HepG2 (cell line): ENCODE results near the gene GNAI2. TPM values are rescaled to one million over a fixed set of nuclear protein-coding genes. Genes with fewer than 3 reads are reported as not detected.

Experiments used
- ATAC-seq: fragments of 200-7000 bp; cut with Tn5 transposase; 3 replicates; pipeline ENCODE4 v1.9.1; 2020; ENCODE audit warnings: mild to moderate bottlenecking, moderate library complexity
- BruUV-seq: library from RNA; stranded (reverse); fragments of 400-500 nt; replicated peaks from 2 replicates; lab custom pipeline; 2021; lab: Mats Ljungman, UMichigan
- CTCF ChIA-PET: fragments of 300-600 bp; formaldehyde crosslinking; extraction: SDS; loops from one replicate; lab custom pipeline; 2021; ENCODE audit warnings: low total read pairs, inconsistent platforms, low intra/inter-chr PET ratio; lab: Yijun Ruan, JAX
- POLR2A ChIA-PET: fragments of 350-600 bp; sonication (Branson Sonifier 250); formaldehyde crosslinking; loops from one replicate; lab custom pipeline; 2020; ENCODE audit warnings: antibody characterized with exemption, inconsistent platforms; lab: Yijun Ruan, JAX
- DNase-seq: peaks from one replicate; pipeline ENCODE4 v3.0.0-alpha.2; 2015; ENCODE audit warnings: low spot score
- FAIRE-seq: peaks from 3 replicates; lab custom pipeline; 2011; peaks lifted over from hg19 to GRCh38; lab: Jason Lieb, UNC
- H2AFZ ChIP-seq: one replicate; pipeline ENCODE4 v1.6.1; 2011; ENCODE audit warnings: low read length, inconsistent platforms
- H3K27ac ChIP-seq: fragments of 300-600 bp; 3 replicates; pipeline ENCODE4 v1.8.0; 2011; ENCODE audit warnings: mixed run types, mild to moderate bottlenecking, mixed read lengths, low read length, inconsistent platforms; ENCODE audit not compliant: insufficient read depth; ENCODE audit errors: extremely low read length
- H3K27me3 ChIP-seq, 2 experiments: fragments of 200-600 bp in 1 of 2; 2 replicates in 1 of 2; 3 replicates in 1 of 2; pipeline versions ENCODE4 v1.6.0 to v1.8.0; 2011; ENCODE audit warnings: low read length in 2 of 2, mild to moderate bottlenecking in 2 of 2, moderate library complexity in 2 of 2, inconsistent platforms in 1 of 2; ENCODE audit not compliant: insufficient read depth in 2 of 2, control insufficient read depth in 1 of 2
- H3K36me3 ChIP-seq, 2 experiments: fragments of 200-600 bp in 1 of 2; replicated peaks in 1 of 2; 2 replicates in 1 of 2; 3 replicates in 1 of 2; pipeline versions ENCODE4 v1.5.1 to v1.8.0; 2011; ENCODE audit warnings: low read length in 2 of 2, inconsistent platforms in 1 of 2; ENCODE audit not compliant: insufficient read depth in 2 of 2, control insufficient read depth in 1 of 2
- H3K4me1 ChIP-seq: 2 replicates; pipeline ENCODE4 v1.5.1; 2012; ENCODE audit warnings: low read length, inconsistent platforms; ENCODE audit not compliant: insufficient read depth
- H3K4me2 ChIP-seq: 2 replicates; pipeline ENCODE4 v1.6.0; 2011; ENCODE audit warnings: low read depth, low read length, inconsistent platforms
- H3K4me3 ChIP-seq, 3 experiments: fragments of 200-600 bp in 1 of 3; sonication (generic), shearing (Covaris generic) in 1 of 3; replicated peaks in 1 of 3; 2 replicates each; pipeline ENCODE4 v1.5.1; 2011 to 2016; ENCODE audit warnings: low read length in 3 of 3, inconsistent platforms in 2 of 3, low read depth in 2 of 3, mild to moderate bottlenecking in 2 of 3, control low read depth in 1 of 3, mixed read lengths in 1 of 3; ENCODE audit not compliant: insufficient read depth in 1 of 3
- H3K79me2 ChIP-seq: one replicate; pipeline ENCODE4 v1.6.1; 2011; ENCODE audit warnings: low read length, inconsistent platforms; ENCODE audit not compliant: insufficient read depth
- H3K9ac ChIP-seq: 2 replicates; pipeline ENCODE4 v1.6.0; 2011; ENCODE audit warnings: mild to moderate bottlenecking, low read depth, low read length, inconsistent platforms; ENCODE audit not compliant: insufficient read depth
- H3K9me3 ChIP-seq: 2 replicates; pipeline ENCODE4 v1.5.1; 2012; ENCODE audit warnings: mild to moderate bottlenecking, low read length
- H4K20me1 ChIP-seq: 2 replicates; pipeline ENCODE4 v1.6.0; 2011; ENCODE audit warnings: inconsistent platforms, mild to moderate bottlenecking, low read length, moderate library complexity; ENCODE audit not compliant: insufficient read depth
- ASH2L ChIP-seq: fragments of 300-600, 200-600 bp; sonication (generic); IDR thresholded peaks from 2 replicates; pipeline ENCODE4 v1.7.0; 2017; ENCODE audit warnings: low read depth, mild to moderate bottlenecking, moderate library complexity, mixed read lengths, low read length; ENCODE audit not compliant: insufficient read length
- HHEX ChIP-seq: IDR thresholded peaks from 2 replicates; pipeline ENCODE4 v1.6.1; 2016; ENCODE audit warnings: control low read depth
- JUNB ChIP-seq: sonication (generic); formaldehyde crosslinking; IDR thresholded peaks from 2 replicates; pipeline ENCODE4 v1.8.0; 2022; ENCODE audit warnings: missing genetic modification reagents, mild to moderate bottlenecking, borderline replicate concordance
- MLLT10 ChIP-seq: sonication (generic); formaldehyde crosslinking; IDR thresholded peaks from 2 replicates; pipeline ENCODE4 v1.4.0; 2020; ENCODE audit warnings: missing genetic modification reagents
- ZBTB38 ChIP-seq: sonication (generic); formaldehyde crosslinking; IDR thresholded peaks from 2 replicates; pipeline ENCODE4 v1.5.1; 2020; ENCODE audit warnings: mild to moderate bottlenecking, missing genetic modification reagents
- ZNF543 ChIP-seq: sonication (generic); formaldehyde crosslinking; IDR thresholded peaks from 2 replicates; pipeline ENCODE4 v1.4.0; 2020; ENCODE audit warnings: mild to moderate bottlenecking, missing genetic modification reagents
- ZNF550 ChIP-seq: sonication (generic); formaldehyde crosslinking; IDR thresholded peaks from 2 replicates; pipeline ENCODE4 v1.4.0; 2020; ENCODE audit warnings: mild to moderate bottlenecking, missing genetic modification reagents, borderline replicate concordance
- ZNF570 ChIP-seq: sonication (generic); formaldehyde crosslinking; IDR thresholded peaks from 2 replicates; pipeline ENCODE4 v1.4.0; 2020; ENCODE audit warnings: mild to moderate bottlenecking, missing genetic modification reagents, borderline replicate concordance
- WGBS: methylation state at CpG from one replicate; pipeline ENCODE4 v1.1.6; 2017; ENCODE audit warnings: low lambda C conversion rate; 5-methylcytosine and 5-hydroxymethylcytosine counted together
- in situ Hi-C: cut with HindIII; loops from 2 replicates; pipeline ENCODE4 v1.10.0; 2017; ENCODE audit warnings: low pct_unique_long_range_greater_than_20kb; ENCODE audit not compliant: extremely low pct_ligation_motif_present
- intact Hi-C: fragments of 100-400 bp; cut with micrococcal nuclease; formaldehyde crosslinking; loops from one replicate; pipeline ENCODE4 v1.10.0; 2022; ENCODE audit not compliant: unreplicated experiment
- polyA plus RNA-seq, 8 experiments: library from polyadenylated mRNA; depleted of rRNA in 3 of 8; stranded (reverse) in 7 of 8; unstranded in 1 of 8; fragments of >200 nt; fragmentation: Illumina TruSeq in 4 of 8; extraction: Trizol in 4 of 8; gene quantifications; 2 replicates each; pipeline versions ENCODE4 v1.2.1 to v1.2.3, GENCODE V29; 2011 to 2016; ENCODE audit warnings: low read depth in 4 of 8, missing spikeins in 1 of 8, mixed read lengths in 1 of 8; ENCODE audit not compliant: insufficient read depth in 1 of 8
- total RNA-seq, 5 experiments: library from RNA; depleted of rRNA; stranded (reverse); fragments of >200 nt; fragmentation: Illumina TruSeq; extraction: Trizol; gene quantifications; 2 replicates each; pipeline ENCODE4 v1.2.3, GENCODE V29; 2016; ENCODE audit warnings: low read depth in 1 of 5
- TF ChIP-seq, protein P1 (sequence below): sonication (generic); formaldehyde crosslinking; IDR thresholded peaks from 2 replicates; pipeline ENCODE4 v1.9.0; 2022; ENCODE audit warnings: low read depth, missing genetic modification reagents
- TF ChIP-seq, protein P2 (sequence below): sonication (generic); formaldehyde crosslinking; IDR thresholded peaks from 2 replicates; pipeline ENCODE4 v1.5.0; 2020; ENCODE audit warnings: missing genetic modification reagents
- TF ChIP-seq, protein P3 (sequence below): sonication (generic); formaldehyde crosslinking; IDR thresholded peaks from 2 replicates; pipeline ENCODE4 v1.4.0; 2020; ENCODE audit warnings: mild to moderate bottlenecking, missing genetic modification reagents

The GNAI2 gene
- total and polyA plus RNA-seq, 2 of the 13 experiments (the other 11 are each of a cell fraction or from before 2014, with no cell fraction given): 51.1 to 66.2 TPM

DNA sequence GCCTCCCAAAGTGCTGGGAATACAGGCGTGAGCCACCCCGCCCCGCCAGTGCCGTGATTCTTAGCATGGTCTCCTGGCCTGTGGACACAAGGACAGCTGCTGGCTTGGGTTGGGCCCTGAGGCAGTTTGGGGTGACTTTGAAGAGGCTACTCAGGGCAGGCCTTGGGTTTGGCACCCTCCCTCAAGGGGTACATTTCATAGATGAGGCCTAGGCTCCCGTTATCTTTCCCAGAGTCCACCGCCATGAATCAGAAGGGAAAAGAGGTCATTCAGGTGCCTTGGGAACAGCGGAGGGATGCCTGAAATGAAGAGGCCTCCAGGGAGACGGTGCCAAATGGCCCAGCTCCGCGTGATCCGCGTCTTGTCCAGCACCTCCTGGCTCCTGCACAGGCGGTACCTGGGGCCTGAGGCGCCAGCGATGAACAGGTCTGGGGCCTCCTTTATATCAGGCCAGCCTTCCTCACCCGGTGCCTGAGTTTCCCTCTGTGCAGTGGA, 9.3 kb downstream of the GNAI2 start:
- Histone ChIP-seq H3K27ac (peak overlapping the region; percentile 43), H3K4me3 (peak overlapping the region in 1 of 3 experiments; percentile 67; a peak in 1 of 6 replicates), H3K4me1 (peaks cover 20% of the 10 kb centered on the region), H3K9me3 (no peaks in the 10 kb centered on the region), H3K36me3 (0 out of 5 replicates have a peak, but pooled peaks cover 0 to 7% of the 10 kb centered on the region in 2 experiments), H3K79me2 (peaks cover 28% of the 10 kb centered on the region), H4K20me1 (no peaks in the 10 kb centered on the region), H3K27me3 (no peaks in the 10 kb centered on the region), H2AFZ (no peak overlapping the region), H3K9ac (no peak overlapping the region; the same call in 1 of the 2 replicates), H3K4me2 (peak overlapping the region; percentile 71)
- 88% methylated on average over 12 of the region's 16 CpGs for WGBS
- peak; percentile 11 for ATAC-seq
- BruUV-seq: no TSS peak
- intact Hi-C loops (no loop called here), in situ Hi-C loops (no loop called here)
- CTCF ChIA-PET: interaction anchor here (1.3 to 2.5 kb wide), 5 partner anchors 12 to 53 kb away, joined by 4 to 29 read pairs (median 7); no protein-coding TSS in a partner anchor
- TF ChIP-seq ZBTB38 (no peak), MLLT10 (CRISPR knock-in tag) (no peak), HHEX (CRISPR knock-in tag) (no peak), ZNF570 (no peak), ZNF550 (CRISPR knock-in tag) (no peak), ASH2L (no peak), ZNF543 (CRISPR knock-in tag) (no peak), JUNB (CRISPR knock-in tag) (no peak)
- TF ChIP-seq, protein P1, sequence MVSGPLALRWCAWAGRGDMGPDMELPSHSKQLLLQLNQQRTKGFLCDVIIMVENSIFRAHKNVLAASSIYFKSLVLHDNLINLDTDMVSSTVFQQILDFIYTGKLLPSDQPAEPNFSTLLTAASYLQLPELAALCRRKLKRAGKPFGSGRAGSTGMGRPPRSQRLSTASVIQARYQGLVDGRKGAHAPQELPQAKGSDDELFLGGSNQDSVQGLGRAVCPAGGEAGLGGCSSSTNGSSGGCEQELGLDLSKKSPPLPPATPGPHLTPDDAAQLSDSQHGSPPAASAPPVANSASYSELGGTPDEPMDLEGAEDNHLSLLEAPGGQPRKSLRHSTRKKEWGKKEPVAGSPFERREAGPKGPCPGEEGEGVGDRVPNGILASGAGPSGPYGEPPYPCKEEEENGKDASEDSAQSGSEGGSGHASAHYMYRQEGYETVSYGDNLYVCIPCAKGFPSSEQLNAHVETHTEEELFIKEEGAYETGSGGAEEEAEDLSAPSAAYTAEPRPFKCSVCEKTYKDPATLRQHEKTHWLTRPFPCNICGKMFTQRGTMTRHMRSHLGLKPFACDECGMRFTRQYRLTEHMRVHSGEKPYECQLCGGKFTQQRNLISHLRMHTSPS: no peak
- TF ChIP-seq, protein P2, sequence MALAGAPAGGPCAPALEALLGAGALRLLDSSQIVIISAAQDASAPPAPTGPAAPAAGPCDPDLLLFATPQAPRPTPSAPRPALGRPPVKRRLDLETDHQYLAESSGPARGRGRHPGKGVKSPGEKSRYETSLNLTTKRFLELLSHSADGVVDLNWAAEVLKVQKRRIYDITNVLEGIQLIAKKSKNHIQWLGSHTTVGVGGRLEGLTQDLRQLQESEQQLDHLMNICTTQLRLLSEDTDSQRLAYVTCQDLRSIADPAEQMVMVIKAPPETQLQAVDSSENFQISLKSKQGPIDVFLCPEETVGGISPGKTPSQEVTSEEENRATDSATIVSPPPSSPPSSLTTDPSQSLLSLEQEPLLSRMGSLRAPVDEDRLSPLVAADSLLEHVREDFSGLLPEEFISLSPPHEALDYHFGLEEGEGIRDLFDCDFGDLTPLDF (CRISPR knock-in tag): no peak
- TF ChIP-seq, protein P3, sequence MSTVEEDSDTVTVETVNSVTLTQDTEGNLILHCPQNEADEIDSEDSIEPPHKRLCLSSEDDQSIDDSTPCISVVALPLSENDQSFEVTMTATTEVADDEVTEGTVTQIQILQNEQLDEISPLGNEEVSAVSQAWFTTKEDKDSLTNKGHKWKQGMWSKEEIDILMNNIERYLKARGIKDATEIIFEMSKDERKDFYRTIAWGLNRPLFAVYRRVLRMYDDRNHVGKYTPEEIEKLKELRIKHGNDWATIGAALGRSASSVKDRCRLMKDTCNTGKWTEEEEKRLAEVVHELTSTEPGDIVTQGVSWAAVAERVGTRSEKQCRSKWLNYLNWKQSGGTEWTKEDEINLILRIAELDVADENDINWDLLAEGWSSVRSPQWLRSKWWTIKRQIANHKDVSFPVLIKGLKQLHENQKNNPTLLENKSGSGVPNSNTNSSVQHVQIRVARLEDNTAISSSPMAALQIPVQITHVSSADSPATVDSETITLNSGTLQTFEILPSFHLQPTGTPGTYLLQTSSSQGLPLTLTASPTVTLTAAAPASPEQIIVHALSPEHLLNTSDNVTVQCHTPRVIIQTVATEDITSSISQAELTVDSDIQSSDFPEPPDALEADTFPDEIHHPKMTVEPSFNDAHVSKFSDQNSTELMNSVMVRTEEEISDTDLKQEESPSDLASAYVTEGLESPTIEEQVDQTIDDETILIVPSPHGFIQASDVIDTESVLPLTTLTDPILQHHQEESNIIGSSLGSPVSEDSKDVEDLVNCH (CRISPR knock-in tag): no peak
- FAIRE-seq: no peak
- DNase-seq: no peak
- POLR2A ChIA-PET: no interaction called here
